GM21367 (cell line): Measurements from ENCODE around the gene SLCO2A1.

Source experiments
- ATAC-seq: cut with Tn5 transposase; IDR thresholded peaks from one replicate; pipeline ENCODE4 v1.9.1; 2021; ENCODE audit not compliant: unreplicated experiment

The SLCO2A1 gene

GRCh38 chr3:133914839-133915600 lies 114.7 kb downstream of the SLCO2A1 start:
- no peak for ATAC-seq

GRCh38 chr3:133910422-133910821 lies 119.3 kb downstream of the SLCO2A1 start:
- no peak for ATAC-seq

GRCh38 chr3:133905376-133905775 lies 124.3 kb downstream of the SLCO2A1 start:
- no peak for ATAC-seq

- no peak for ATAC-seq
Measured at GRCh38 chr3:133901847-133902246, 127.9 kb downstream of the SLCO2A1 start.

GRCh38 chr3:133901083-133901482 lies 128.6 kb downstream of the SLCO2A1 start:
- ATAC-seq = no peak

- ATAC-seq = no peak
Measured at GRCh38 chr3:133899311-133899710, 130.4 kb downstream of the SLCO2A1 start.

- ATAC-seq = no peak
Measured at GRCh38 chr3:133897547-133897946, 132.2 kb downstream of the SLCO2A1 start.

GRCh38 chr3:133896002-133896761 lies 133.5 kb downstream of the SLCO2A1 start:
- ATAC-seq = no peak

- no peak for ATAC-seq
Measured at GRCh38 chr3:133895208-133896001, 134.3 kb downstream of the SLCO2A1 start, which contains the start of gene RAB6B. Gene RAB6B, minus strand, starts transcription at chr3:133895882. Its CDS starts 416 bp downstream, at chr3:133895466.

- no peak for ATAC-seq
Measured at GRCh38 chr3:133894353-133895207, 135.1 kb downstream of the SLCO2A1 start.

GRCh38 chr3:133893683-133894352 lies 135.9 kb downstream of the SLCO2A1 start:
- no peak for ATAC-seq

GRCh38 chr3:133892541-133893231 lies 137.0 kb downstream of the SLCO2A1 start:
- ATAC-seq = no peak

GRCh38 chr3:133891662-133892378 lies 137.9 kb downstream of the SLCO2A1 start:
- no peak for ATAC-seq

- ATAC-seq = no peak
Measured at GRCh38 chr3:133890972-133891644, 138.6 kb downstream of the SLCO2A1 start.

GRCh38 chr3:133890037-133890436 lies 139.7 kb downstream of the SLCO2A1 start:
- no peak for ATAC-seq

GRCh38 chr3:133888726-133889340 lies 140.9 kb downstream of the SLCO2A1 start:
- ATAC-seq = no peak

GRCh38 chr3:133887803-133888703 lies 141.7 kb downstream of the SLCO2A1 start:
- ATAC-seq = no peak
